ENCODE measurements around the gene ZNF783.

ZNF783 gene

DNA sequence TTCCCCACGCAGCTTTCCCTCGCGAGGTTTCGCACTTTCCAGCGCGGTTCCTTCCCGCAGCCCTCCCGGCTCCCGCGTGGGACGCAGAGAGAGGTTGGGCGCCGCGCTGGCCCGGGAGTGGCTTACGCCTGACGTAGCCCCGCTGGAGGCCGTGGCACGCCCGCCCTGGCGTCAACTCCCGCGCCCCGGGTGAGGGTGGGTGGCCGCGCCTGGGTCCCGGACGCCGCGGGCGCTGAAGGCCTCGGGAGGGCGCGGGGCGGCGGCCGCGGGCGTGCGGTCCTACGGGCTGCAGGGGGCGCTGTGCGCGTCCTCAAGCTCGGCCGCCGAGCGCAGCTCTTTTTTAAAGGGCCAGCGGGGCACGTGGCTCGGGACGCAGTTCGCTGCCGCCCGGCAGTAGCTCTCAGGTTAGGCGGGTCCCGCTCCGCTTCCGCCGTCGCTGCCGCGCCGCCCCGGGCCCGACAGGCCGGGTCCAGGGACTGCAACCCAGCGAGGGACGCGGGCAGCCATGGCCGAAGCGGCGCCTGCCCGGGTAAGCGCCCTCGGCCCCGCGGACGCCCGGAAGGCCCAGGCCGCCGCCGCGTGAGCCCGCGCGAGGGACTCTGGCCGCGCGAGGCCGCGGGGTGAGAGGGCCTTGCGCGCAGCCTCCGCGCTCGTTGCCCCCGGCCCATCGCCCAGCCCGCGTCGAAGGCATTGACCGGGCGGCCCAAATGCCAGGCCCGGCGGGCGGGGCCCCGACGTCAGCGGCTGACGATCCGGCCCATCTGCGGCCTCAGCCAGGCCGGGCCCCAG, at the start of gene ZNF783:
Gene ZNF783, plus strand, starts transcription at position 368 of the 789 bp plus-strand sequence. Its CDS starts 138 bp downstream, at position 506.
- TF ChIP-seq, protein P1, sequence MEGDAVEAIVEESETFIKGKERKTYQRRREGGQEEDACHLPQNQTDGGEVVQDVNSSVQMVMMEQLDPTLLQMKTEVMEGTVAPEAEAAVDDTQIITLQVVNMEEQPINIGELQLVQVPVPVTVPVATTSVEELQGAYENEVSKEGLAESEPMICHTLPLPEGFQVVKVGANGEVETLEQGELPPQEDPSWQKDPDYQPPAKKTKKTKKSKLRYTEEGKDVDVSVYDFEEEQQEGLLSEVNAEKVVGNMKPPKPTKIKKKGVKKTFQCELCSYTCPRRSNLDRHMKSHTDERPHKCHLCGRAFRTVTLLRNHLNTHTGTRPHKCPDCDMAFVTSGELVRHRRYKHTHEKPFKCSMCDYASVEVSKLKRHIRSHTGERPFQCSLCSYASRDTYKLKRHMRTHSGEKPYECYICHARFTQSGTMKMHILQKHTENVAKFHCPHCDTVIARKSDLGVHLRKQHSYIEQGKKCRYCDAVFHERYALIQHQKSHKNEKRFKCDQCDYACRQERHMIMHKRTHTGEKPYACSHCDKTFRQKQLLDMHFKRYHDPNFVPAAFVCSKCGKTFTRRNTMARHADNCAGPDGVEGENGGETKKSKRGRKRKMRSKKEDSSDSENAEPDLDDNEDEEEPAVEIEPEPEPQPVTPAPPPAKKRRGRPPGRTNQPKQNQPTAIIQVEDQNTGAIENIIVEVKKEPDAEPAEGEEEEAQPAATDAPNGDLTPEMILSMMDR (IDR thresholded peaks at IDR 0.05; ENCODE audit: low read depth, low read length, missing control alignments): peak; percentile 46
- DNase-seq (ENCODE audit: low read depth): peak; percentile 68
- in situ Hi-C loops (cut with HindIII; ENCODE audit: low sequenced_read_pairs): no loop called here
- H3K4me3 ChIP-seq (ENCODE audit: low read depth, low read length): peak within 1 kb of the TSS; percentile 47

DNA sequence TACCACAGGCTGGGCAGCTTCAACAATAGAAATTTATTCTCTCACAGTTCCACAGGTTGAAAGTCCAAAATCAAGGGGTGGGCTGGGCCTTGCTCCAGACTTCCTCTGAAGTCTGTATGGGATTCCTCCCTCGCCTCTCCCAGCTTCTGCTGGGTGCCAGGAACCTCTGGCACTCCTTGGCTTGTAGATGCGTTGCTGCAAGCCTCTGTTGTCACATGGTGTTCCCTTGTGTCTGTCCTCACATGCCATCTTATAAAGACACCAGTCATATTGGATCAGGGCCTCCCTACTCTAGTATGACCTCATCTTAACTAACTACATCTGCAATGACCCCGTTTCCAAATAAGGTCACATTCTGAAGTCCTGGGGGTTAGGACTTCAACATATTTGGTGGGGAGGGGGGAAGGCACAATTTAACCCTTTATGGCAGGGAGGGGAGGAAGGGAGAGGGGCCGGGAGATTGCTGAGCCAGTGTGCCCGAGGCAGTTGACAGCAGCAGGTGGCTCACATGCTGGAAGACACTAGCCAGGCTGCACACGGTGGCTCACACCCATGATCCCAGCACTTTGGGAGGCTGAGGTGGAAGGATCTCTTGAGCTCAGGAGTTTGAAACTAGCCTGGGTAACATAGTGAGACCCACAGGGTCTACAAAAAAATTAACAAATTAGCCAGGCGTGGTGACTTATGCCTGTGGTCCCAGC, 47.8 kb upstream of the ZNF783 start:
- no peak for DNase-seq (ENCODE audit: low read depth)
- in situ Hi-C loops (cut with HindIII; ENCODE audit: low sequenced_read_pairs): no loop called here
- H3K4me3 ChIP-seq (ENCODE audit: low read depth, low read length): no peak overlapping the region
- TF ChIP-seq, protein P1 (IDR thresholded peaks at IDR 0.05; ENCODE audit: low read depth, low read length, missing control alignments): no peak

DNA sequence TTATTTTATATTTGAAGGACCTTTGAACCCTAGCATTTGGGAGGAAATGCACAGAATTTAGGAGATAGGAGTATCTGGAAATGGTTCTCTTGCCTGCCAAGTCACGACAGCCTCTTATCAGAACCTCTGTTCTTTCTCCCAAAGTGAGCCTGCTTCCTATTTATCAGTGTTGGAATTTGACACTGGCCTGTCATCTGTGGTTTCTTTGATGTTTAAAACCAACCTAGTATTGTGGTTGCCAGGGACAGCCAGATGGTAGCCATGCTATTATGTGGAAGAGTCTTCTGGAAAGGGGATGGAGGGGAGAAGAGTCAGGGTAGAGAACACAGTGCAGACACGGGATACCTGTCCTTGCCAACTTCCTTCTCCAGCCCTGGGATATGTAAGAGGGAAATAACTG, 45.6 kb upstream of the ZNF783 start:
- H3K4me3 ChIP-seq (ENCODE audit: low read depth, low read length): no peak overlapping the region
- in situ Hi-C loops (cut with HindIII; ENCODE audit: low sequenced_read_pairs): no loop called here
- TF ChIP-seq, protein P1 (IDR thresholded peaks at IDR 0.05; ENCODE audit: low read depth, low read length, missing control alignments): no peak
- no peak for DNase-seq (ENCODE audit: low read depth)

DNA sequence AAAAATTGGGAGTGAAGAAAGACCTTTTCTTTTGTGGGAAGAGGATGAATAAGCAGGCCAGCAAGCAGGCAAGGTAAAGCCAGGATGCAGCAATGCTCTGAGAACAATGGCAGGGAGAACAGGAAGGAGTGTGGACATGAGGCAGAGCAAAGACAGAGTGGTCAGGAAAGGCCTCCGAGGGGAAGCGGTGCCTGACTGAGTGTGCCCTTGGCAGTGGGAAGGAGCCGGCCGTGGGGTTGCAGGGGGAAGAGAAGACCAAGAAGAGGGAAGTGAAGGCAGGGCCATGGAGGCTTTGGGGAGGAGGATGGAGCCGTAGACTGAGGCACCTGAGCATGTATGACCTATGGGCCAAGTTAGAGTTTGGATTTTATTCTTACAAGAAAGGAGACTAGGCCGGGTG, 44.4 kb upstream of the ZNF783 start:
- no peak overlapping the region for H3K4me3 ChIP-seq (ENCODE audit: low read depth, low read length)
- TF ChIP-seq, protein P1 (IDR thresholded peaks at IDR 0.05; ENCODE audit: low read depth, low read length, missing control alignments): no peak
- no peak for DNase-seq (ENCODE audit: low read depth)
- in situ Hi-C loops (cut with HindIII; ENCODE audit: low sequenced_read_pairs): no loop called here

DNA sequence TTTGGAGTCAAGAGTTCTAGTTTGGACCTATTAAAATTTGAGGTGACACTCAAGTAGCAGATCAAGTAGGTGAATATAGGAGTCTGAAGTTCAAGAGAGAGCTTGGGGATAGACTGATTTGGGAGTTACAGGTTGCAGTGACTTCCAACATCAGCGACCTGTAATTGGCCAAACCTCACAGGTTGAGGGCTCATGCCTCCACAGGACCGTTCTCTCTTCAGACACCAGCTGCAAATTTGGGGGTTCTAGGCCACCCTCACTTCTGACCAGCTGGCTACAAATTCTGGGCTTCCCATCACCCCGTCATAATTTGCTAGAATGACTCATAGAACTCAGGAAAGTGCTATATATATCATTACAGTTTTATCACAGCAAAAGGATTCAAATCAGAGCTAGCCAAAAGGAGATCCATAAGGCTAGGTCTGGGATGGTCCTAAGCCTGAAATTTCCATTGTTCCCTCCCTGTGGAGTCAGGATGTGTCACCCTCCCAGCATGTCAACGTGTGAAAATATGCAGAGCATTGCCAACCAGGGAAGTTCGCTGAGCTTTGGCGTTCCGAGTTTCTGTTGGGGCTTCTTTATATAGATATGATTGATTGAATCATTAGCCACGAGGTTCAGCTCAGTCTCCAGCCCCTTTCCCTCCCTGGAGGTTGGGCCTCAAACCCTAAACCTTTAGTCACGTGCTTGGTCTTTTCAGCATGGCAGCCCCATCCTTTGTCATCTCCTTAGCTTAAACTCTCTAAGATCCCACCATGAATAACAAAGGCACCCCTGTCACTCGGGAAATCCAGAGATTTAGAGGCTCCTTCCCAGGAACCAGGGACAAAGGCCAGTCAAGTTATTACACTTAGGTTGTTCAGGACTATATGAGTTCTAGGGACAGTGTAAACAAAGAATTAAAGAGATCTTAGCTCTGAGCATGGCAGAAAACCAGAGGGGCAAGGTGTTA, 43.3 kb upstream of the ZNF783 start:
- TF ChIP-seq, protein P1 (IDR thresholded peaks at IDR 0.05; ENCODE audit: low read depth, low read length, missing control alignments): no peak
- in situ Hi-C loops (cut with HindIII; ENCODE audit: low sequenced_read_pairs): no loop called here
- peak; percentile 19 for DNase-seq (ENCODE audit: low read depth)
- H3K4me3 ChIP-seq (ENCODE audit: low read depth, low read length): no peak overlapping the region

DNA sequence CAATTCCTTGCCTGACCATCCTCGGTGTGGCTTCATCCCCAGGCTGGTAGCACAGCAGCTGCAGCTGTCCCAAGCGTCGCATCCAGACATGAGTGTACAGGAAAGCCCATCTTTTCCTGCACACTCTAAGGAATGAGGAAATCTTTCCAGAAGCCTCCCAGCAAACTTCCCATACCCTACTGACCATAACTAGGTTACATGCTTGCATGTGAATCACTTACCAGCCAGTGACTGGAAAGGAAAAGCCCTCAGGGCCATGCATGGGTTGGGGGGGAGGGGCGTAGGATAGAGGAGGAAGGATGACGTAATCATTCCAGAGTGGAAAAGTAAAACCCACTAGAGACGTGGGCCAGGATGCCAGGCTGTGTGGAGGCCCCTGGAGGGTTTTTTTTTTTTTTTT, 41.5 kb upstream of the ZNF783 start:
- no peak for DNase-seq (ENCODE audit: low read depth)
- TF ChIP-seq, protein P1 (IDR thresholded peaks at IDR 0.05; ENCODE audit: low read depth, low read length, missing control alignments): no peak
- no peak overlapping the region for H3K4me3 ChIP-seq (ENCODE audit: low read depth, low read length)
- in situ Hi-C loops (cut with HindIII; ENCODE audit: low sequenced_read_pairs): no loop called here
